NT2/D1 (cell line): Measurements from ENCODE around the gene PLRG1.

ENCODE experiments used
- SUZ12 ChIP-seq: IDR thresholded peaks from 2 replicates; pipeline ENCODE4 v1.6.1; 2011; ENCODE audit not compliant: insufficient read length, insufficient read depth; ENCODE audit errors: extremely low read depth
- YY1 ChIP-seq: IDR thresholded peaks from 2 replicates; pipeline ENCODE4 v1.6.1; 2011; ENCODE audit not compliant: insufficient read length, insufficient read depth
- ZNF274 ChIP-seq: IDR thresholded peaks from 2 replicates; pipeline ENCODE4 v1.6.1; 2011; ENCODE audit warnings: mild to moderate bottlenecking, low read depth, low read length

DNA sequence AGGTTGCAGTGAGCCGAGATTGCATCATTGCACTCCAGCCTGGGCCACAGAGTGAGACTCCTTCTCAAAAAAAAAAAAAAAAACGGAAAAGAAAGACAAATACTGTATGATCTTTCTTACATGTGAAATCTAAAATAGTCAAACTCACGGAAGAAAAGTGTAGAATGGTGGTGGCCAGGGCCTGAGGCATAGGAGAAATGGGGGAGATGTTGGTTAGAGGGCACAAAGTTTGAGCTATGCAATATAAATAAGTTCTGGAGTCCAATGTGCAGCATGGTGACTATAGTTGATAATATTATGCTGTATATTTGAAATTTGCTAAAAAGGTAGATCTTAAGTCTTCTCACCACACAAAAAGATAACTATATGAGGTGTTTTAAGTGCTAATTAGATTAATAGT is 41.7 kb upstream of the PLRG1 start:
- TF ChIP-seq SUZ12 (no peak), ZNF274 (no peak), YY1 (no peak)
